ENCODE data around the gene SCUBE1.

SCUBE1 gene

GRCh38 chr22:43260331-43261231 is 82.6 kb downstream of the SCUBE1 start:
- DNase-seq (ENCODE audit: low read depth in 1 of 2, low spot score in 1 of 2): no peak

- no peak for DNase-seq (ENCODE audit: low read depth in 1 of 2, low spot score in 1 of 2)
These were observed 85.2 kb downstream of the SCUBE1 start for GRCh38 chr22:43257961-43258360.

- no peak for DNase-seq (ENCODE audit: low read depth in 1 of 2, low spot score in 1 of 2)
These were observed 85.6 kb downstream of the SCUBE1 start for GRCh38 chr22:43257549-43257948.

- no peak for DNase-seq (ENCODE audit: low read depth in 1 of 2, low spot score in 1 of 2)
These were observed 86.1 kb downstream of the SCUBE1 start for GRCh38 chr22:43256976-43257545.

GRCh38 chr22:43256569-43256968 is 86.6 kb downstream of the SCUBE1 start:
- no peak for DNase-seq (ENCODE audit: low read depth in 1 of 2, low spot score in 1 of 2)

- no peak for DNase-seq (ENCODE audit: low read depth in 1 of 2, low spot score in 1 of 2)
These were observed 87.9 kb downstream of the SCUBE1 start for GRCh38 chr22:43255299-43255698.

- DNase-seq (ENCODE audit: low read depth in 1 of 2, low spot score in 1 of 2): no peak
These were observed 89.3 kb downstream of the SCUBE1 start for GRCh38 chr22:43253839-43254238.

GRCh38 chr22:43252319-43252718 is 90.9 kb downstream of the SCUBE1 start:
- DNase-seq (ENCODE audit: low read depth in 1 of 2, low spot score in 1 of 2): no peak

- no peak for DNase-seq (ENCODE audit: low read depth in 1 of 2, low spot score in 1 of 2)
These were observed 93.2 kb downstream of the SCUBE1 start for GRCh38 chr22:43249789-43250471.

GRCh38 chr22:43247546-43248260 is 95.5 kb downstream of the SCUBE1 start:
- no peak for DNase-seq (ENCODE audit: low read depth in 1 of 2, low spot score in 1 of 2)

- no peak for DNase-seq (ENCODE audit: low read depth in 1 of 2, low spot score in 1 of 2)
These were observed 97.0 kb downstream of the SCUBE1 start for GRCh38 chr22:43246188-43246587.

- DNase-seq (ENCODE audit: low read depth in 1 of 2, low spot score in 1 of 2): no peak
These were observed 97.5 kb downstream of the SCUBE1 start for GRCh38 chr22:43245717-43246116.

- no peak for DNase-seq (ENCODE audit: low read depth in 1 of 2, low spot score in 1 of 2)
These were observed 98.2 kb downstream of the SCUBE1 start for GRCh38 chr22:43244803-43245527.

GRCh38 chr22:43244402-43244801 is 98.8 kb downstream of the SCUBE1 start:
- no peak for DNase-seq (ENCODE audit: low read depth in 1 of 2, low spot score in 1 of 2)

GRCh38 chr22:43243324-43243723 is 99.8 kb downstream of the SCUBE1 start:
- DNase-seq (ENCODE audit: low read depth in 1 of 2, low spot score in 1 of 2): no peak

GRCh38 chr22:43242627-43243026 is 100.5 kb downstream of the SCUBE1 start:
- no peak for DNase-seq (ENCODE audit: low read depth in 1 of 2, low spot score in 1 of 2)

- DNase-seq (ENCODE audit: low read depth in 1 of 2, low spot score in 1 of 2): no peak
These were observed 101.3 kb downstream of the SCUBE1 start for GRCh38 chr22:43241699-43242386.

GRCh38 chr22:43241138-43241597 is 102.0 kb downstream of the SCUBE1 start:
- no peak for DNase-seq (ENCODE audit: low read depth in 1 of 2, low spot score in 1 of 2)

- DNase-seq (ENCODE audit: low read depth in 1 of 2, low spot score in 1 of 2): no peak
These were observed 102.6 kb downstream of the SCUBE1 start for GRCh38 chr22:43240614-43241013.

GRCh38 chr22:43239956-43240355 is 103.2 kb downstream of the SCUBE1 start:
- DNase-seq (ENCODE audit: low read depth in 1 of 2, low spot score in 1 of 2): no peak

All from activated T-helper 1 cell treated with anti-CD3 and anti-CD28 coated beads, Interleukin-2, amount 50 U/mL, for 16 hours (primary cell).